Neural progenitor cell (in vitro differentiated cells): ENCODE measurements around the gene RPL29.
"Not testable (repeated sequence)": the region's sequence is repeated elsewhere in the genome, so short reads cannot be mapped to it uniquely, and the experiment has no call there.

Experiments
- EZH2 ChIP-seq: fragments of 200-600 bp; sonication (generic); IDR thresholded peaks from 2 replicates; pipeline ENCODE4 v1.6.1; 2017; ENCODE audit warnings: antibody characterized with exemption, mild to moderate bottlenecking, moderate library complexity
- EZH2phosphoT487 ChIP-seq: fragments of 200-600 bp; sonication (generic); IDR thresholded peaks from 2 replicates; pipeline ENCODE4 v1.6.1; 2017; ENCODE audit warnings: antibody characterized with exemption
- TF ChIP-seq, protein P1 (sequence below): fragments of 200-600 bp; sonication (generic); IDR thresholded peaks from 2 replicates; pipeline ENCODE4 v1.5.1; 2017; ENCODE audit warnings: antibody characterized with exemption, mild to moderate bottlenecking

DNA sequence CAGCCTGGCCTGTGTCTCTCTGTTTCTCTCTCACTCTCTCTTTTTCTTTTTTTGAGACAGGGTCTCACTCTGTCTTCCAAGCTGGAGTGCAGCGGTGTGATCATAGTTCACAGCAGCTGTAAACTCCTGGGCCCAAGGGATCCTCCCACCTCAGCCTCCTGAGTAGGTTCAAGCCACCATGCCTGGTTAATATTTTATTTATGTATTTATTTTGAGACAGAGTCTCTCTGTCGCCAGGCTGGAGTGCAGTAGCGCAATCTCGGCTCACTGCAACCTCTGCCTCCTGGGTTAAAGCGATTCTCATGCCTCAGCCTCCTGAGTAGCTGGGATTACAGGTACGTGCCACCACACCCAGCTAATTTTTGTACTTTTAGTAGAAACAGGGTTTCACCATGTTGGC is 38.1 kb upstream of the RPL29 start:
- TF ChIP-seq, protein P1, sequence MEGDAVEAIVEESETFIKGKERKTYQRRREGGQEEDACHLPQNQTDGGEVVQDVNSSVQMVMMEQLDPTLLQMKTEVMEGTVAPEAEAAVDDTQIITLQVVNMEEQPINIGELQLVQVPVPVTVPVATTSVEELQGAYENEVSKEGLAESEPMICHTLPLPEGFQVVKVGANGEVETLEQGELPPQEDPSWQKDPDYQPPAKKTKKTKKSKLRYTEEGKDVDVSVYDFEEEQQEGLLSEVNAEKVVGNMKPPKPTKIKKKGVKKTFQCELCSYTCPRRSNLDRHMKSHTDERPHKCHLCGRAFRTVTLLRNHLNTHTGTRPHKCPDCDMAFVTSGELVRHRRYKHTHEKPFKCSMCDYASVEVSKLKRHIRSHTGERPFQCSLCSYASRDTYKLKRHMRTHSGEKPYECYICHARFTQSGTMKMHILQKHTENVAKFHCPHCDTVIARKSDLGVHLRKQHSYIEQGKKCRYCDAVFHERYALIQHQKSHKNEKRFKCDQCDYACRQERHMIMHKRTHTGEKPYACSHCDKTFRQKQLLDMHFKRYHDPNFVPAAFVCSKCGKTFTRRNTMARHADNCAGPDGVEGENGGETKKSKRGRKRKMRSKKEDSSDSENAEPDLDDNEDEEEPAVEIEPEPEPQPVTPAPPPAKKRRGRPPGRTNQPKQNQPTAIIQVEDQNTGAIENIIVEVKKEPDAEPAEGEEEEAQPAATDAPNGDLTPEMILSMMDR = not testable (repeated sequence)
- not testable (repeated sequence) for TF ChIP-seq EZH2phosphoT487, EZH2
